ENCODE measurements around the gene ARHGAP9. TPM values are rescaled to one million over a fixed set of nuclear protein-coding genes. Genes with fewer than 3 reads are reported as not detected.
"Not testable (repeated sequence)": the region's sequence is repeated elsewhere in the genome, so short reads cannot be mapped to it uniquely, and the experiment has no call there.

ARHGAP9 gene
- total and polyA plus RNA-seq, 2 of the 4 experiments (the other 2 are of a cell fraction): 0.18 to 0.79 TPM

DNA sequence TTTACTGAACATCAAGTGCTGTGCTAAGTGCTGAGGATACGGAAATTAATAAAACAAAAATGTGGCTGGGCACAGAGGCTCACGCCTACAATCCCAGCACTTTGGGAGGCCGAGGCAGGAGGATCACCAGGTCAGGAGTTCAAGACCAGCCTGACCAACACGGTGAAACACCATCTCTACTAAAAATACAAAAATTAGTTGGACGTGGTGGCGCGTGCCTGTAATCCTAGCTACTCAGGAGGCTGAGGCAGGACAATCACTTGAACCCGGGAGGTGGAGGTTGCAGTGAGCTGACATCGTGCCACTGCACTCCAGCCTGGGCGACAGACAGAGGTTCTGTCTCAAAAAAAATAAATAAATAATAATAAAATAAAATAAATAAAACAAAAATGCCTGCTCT lies 52.7 kb downstream of the ARHGAP9 start:
- H3K4me2 ChIP-seq (ENCODE audit: low read depth, low read length); H2BK120ac ChIP-seq (ENCODE audit: low read depth, low read length); DNase-seq; H2AFZ ChIP-seq (replicated peaks; ENCODE audit: low read length, poor library complexity); H4K8ac ChIP-seq (ENCODE audit: low read depth in 2 of 2, low read length in 2 of 2); CTCF ChIA-PET; H4K5ac ChIP-seq (ENCODE audit: low read depth, low read length); H3K14ac ChIP-seq (replicated peaks; ENCODE audit: low read depth, low read length); H2BK20ac ChIP-seq (ENCODE audit: low read depth, low read length); intact Hi-C loops (cut with micrococcal nuclease); H3K27ac ChIP-seq (ENCODE audit: insufficient read depth, low read length); H4K91ac ChIP-seq (ENCODE audit: insufficient read depth, low read depth, low read length); H3K9me1 ChIP-seq (ENCODE audit: insufficient read depth, low read length); H2AK5ac ChIP-seq (ENCODE audit: low read depth, low read length); H2BK5ac ChIP-seq (ENCODE audit: low read depth, low read length, poor library complexity, severe bottlenecking); H4K20me1 ChIP-seq (ENCODE audit: insufficient read depth, low read length); H2AK9ac ChIP-seq (replicated peaks; ENCODE audit: low read depth, low read length, poor library complexity); H3K4me3 ChIP-seq (ENCODE audit: insufficient read depth, low read depth, low read length); dilution Hi-C loops (cut with HindIII; ENCODE audit: low sequenced_read_pairs, unreplicated experiment); H3K4me1 ChIP-seq (ENCODE audit: control insufficient read depth, insufficient read depth, low read length); H3K23ac ChIP-seq (ENCODE audit: low read depth, low read length); BruUV-seq (replicated peaks); H3K9ac ChIP-seq (ENCODE audit: low read depth, low read length); H3K56ac ChIP-seq (ENCODE audit: extremely low read depth, insufficient read depth, low read length); H3K9me3 ChIP-seq (ENCODE audit: control insufficient read depth, insufficient read depth, low read length); H2BK15ac ChIP-seq (ENCODE audit: low read depth, low read length); H3K4ac ChIP-seq (ENCODE audit: low read depth, low read length); H3K18ac ChIP-seq (ENCODE audit: low read depth, low read length); in situ Hi-C loops (cut with MboI; ENCODE audit: low sequenced_read_pairs); ATAC-seq (ENCODE audit: low read depth); H3K27me3 ChIP-seq (ENCODE audit: control insufficient read depth, insufficient read depth, low read length): not testable (repeated sequence)
- 100% methylated on average over 1 of the region's 10 CpGs; no CpG with 5 or more reads in 1 of the 2 experiments for WGBS, 2 experiments (ENCODE audit: extremely low coverage in 2 of 2, insufficient read length in 1 of 2)
- H3K79me1 ChIP-seq (ENCODE audit: low read depth in 1 of 2, low read length in 2 of 2): peaks cover 36 to 70% of the 10 kb centered on the region in 2 experiments
- POLR2A ChIA-PET (ENCODE audit: unreplicated experiment): interaction anchor here (0.6 kb wide), 1 partner anchor 36 kb away, joined by 3 read pairs; no protein-coding TSS in a partner anchor
- peaks cover 11% of the 10 kb centered on the region for H3K36me3 ChIP-seq (ENCODE audit: control insufficient read depth, insufficient read depth, low read length)

Small RNAs within 50 kb of the gene (microRNA-seq; reads per million reads assigned to microRNA genes)
- gene MIR616 (ENCODE audit: insufficient read depth in 1 of 2, insufficient read length in 1 of 2, unreplicated experiment in 1 of 2) (1.8 to 11.4 reads per million in 2 experiments), gene MIR6758 (ENCODE audit: unreplicated experiment) (1.1 reads per million)

Small RNAs within 50 kb of the gene (small RNA-seq; reads per million reads assigned to genes)
- gene MIR616: 0 to 0.08 (median 0) reads per million in 5 experiments

Other genes starting within 250 kb of the ARHGAP9 start
- gene STAC3, start 228.7 kb downstream of the ARHGAP9 start, total RNA-seq (2012; rRNA removed): under 0.01 and 0.18 TPM in 2 replicates
- gene STAC3, start 228.7 kb downstream of the ARHGAP9 start, polyA plus RNA-seq (2012; rRNA removed): 0.67 and 0.80 TPM in 2 replicates
- gene R3HDM2, start 48.8 kb downstream of the ARHGAP9 start, total RNA-seq (2012; rRNA removed): 6.1 and 7.5 TPM in 2 replicates
- gene R3HDM2, start 48.8 kb downstream of the ARHGAP9 start, polyA plus RNA-seq (2012; rRNA removed): 28.4 and 30.2 TPM in 2 replicates
- gene INHBC, start 45.1 kb downstream of the ARHGAP9 start, total RNA-seq (2012; rRNA removed): not detected in 2 replicates
- 0.06 and 0.09 TPM in 2 replicates for gene INHBC, start 45.1 kb downstream of the ARHGAP9 start, polyA plus RNA-seq (2012; rRNA removed)
- 0.56 and 0.90 TPM in 2 replicates for gene INHBE, start 24.6 kb downstream of the ARHGAP9 start, total RNA-seq (2012; rRNA removed)
- gene INHBE, start 24.6 kb downstream of the ARHGAP9 start, polyA plus RNA-seq (2012; rRNA removed): 1.2 and 1.7 TPM in 2 replicates
- 1.3 and 1.4 TPM in 2 replicates for gene GLI1, start 20.1 kb downstream of the ARHGAP9 start, total RNA-seq (2012; rRNA removed)
- gene GLI1, start 20.1 kb downstream of the ARHGAP9 start, polyA plus RNA-seq (2012; rRNA removed): 3.6 and 3.8 TPM in 2 replicates
- 127 and 156 TPM in 2 replicates for gene MARS1, start 8.2 kb upstream of the ARHGAP9 start, total RNA-seq (2012; rRNA removed)
- gene MARS1, start 8.2 kb upstream of the ARHGAP9 start, polyA plus RNA-seq (2012; rRNA removed): 164 and 167 TPM in 2 replicates
- gene DDIT3, start 40.6 kb upstream of the ARHGAP9 start, total RNA-seq (2012; rRNA removed): 12.2 and 19.4 TPM in 2 replicates
- gene DDIT3, start 40.6 kb upstream of the ARHGAP9 start, polyA plus RNA-seq (2012; rRNA removed): 29.8 and 54.4 TPM in 2 replicates
- 0.90 and 1.4 TPM in 2 replicates for gene MBD6, start 43.0 kb upstream of the ARHGAP9 start, total RNA-seq (2012; rRNA removed)
- 7.9 and 9.3 TPM in 2 replicates for gene MBD6, start 43.0 kb upstream of the ARHGAP9 start, polyA plus RNA-seq (2012; rRNA removed)
- gene DCTN2, start 67.3 kb upstream of the ARHGAP9 start, total RNA-seq (2012; rRNA removed): 114 and 125 TPM in 2 replicates
- gene DCTN2, start 67.3 kb upstream of the ARHGAP9 start, polyA plus RNA-seq (2012; rRNA removed): 107 and 130 TPM in 2 replicates
- gene KIF5A, start 70.2 kb upstream of the ARHGAP9 start, total RNA-seq (2012; rRNA removed): under 0.01 and 0.18 TPM in 2 replicates
- gene KIF5A, start 70.2 kb upstream of the ARHGAP9 start, polyA plus RNA-seq (2012; rRNA removed): 0.09 and 0.15 TPM in 2 replicates
- gene PIP4K2C, start 111.3 kb upstream of the ARHGAP9 start, total RNA-seq (2012; rRNA removed): 12.5 and 14.4 TPM in 2 replicates
- gene PIP4K2C, start 111.3 kb upstream of the ARHGAP9 start, polyA plus RNA-seq (2012; rRNA removed): 20.0 and 23.1 TPM in 2 replicates
- gene DTX3, start 125.0 kb upstream of the ARHGAP9 start, total RNA-seq (2012; rRNA removed): 2.8 and 2.9 TPM in 2 replicates
- gene DTX3, start 125.0 kb upstream of the ARHGAP9 start, polyA plus RNA-seq (2012; rRNA removed): 13.1 and 14.6 TPM in 2 replicates
- 6.3 and 7.8 TPM in 2 replicates for gene ARHGEF25, start 131.6 kb upstream of the ARHGAP9 start, total RNA-seq (2012; rRNA removed)
- 17.1 and 17.9 TPM in 2 replicates for gene ARHGEF25, start 131.6 kb upstream of the ARHGAP9 start, polyA plus RNA-seq (2012; rRNA removed)
- 0.18 and 0.28 TPM in 2 replicates for gene B4GALNT1, start 153.3 kb upstream of the ARHGAP9 start, total RNA-seq (2012; rRNA removed)
- gene B4GALNT1, start 153.3 kb upstream of the ARHGAP9 start, polyA plus RNA-seq (2012; rRNA removed): 0.62 and 0.66 TPM in 2 replicates
- 159 and 182 TPM in 2 replicates for gene OS9, start 214.3 kb upstream of the ARHGAP9 start, total RNA-seq (2012; rRNA removed)
- gene OS9, start 214.3 kb upstream of the ARHGAP9 start, polyA plus RNA-seq (2012; rRNA removed): 188 and 272 TPM in 2 replicates